H1 (cell line): ENCODE data around the gene GALNT7. TPM values are rescaled to one million over a fixed set of nuclear protein-coding genes. Genes with fewer than 3 reads are reported as not detected.

Experiments
- CTCF ChIA-PET: fragments of 300-600 bp; sonication (Branson Sonifier 250); formaldehyde crosslinking; loops from one replicate; lab custom pipeline; 2021; ENCODE audit not compliant: partially characterized antibody; lab: Charles Lee
- POLR2A ChIA-PET: fragments of 300-600 bp; sonication (Branson Sonifier 250); formaldehyde crosslinking; loops from one replicate; lab custom pipeline; 2021; ENCODE audit warnings: inconsistent platforms; ENCODE audit not compliant: partially characterized antibody; lab: Charles Lee
- DNase-seq, 2 experiments: peaks; one replicate each; pipeline versions ENCODE4 v3.0.0 to v3.0.0-alpha.2; 2010 to 2022; ENCODE audit warnings: low spot score in 2 of 2, low read depth in 1 of 2, mixed read lengths in 1 of 2
- FAIRE-seq: peaks from 2 replicates; lab custom pipeline; 2011; peaks lifted over from hg19 to GRCh38; lab: Jason Lieb, UNC
- H2AFZ ChIP-seq: 2 replicates; pipeline ENCODE4 v1.8.1; 2012; ENCODE audit warnings: low read length, inconsistent platforms
- H2AK5ac ChIP-seq: 2 replicates; pipeline ENCODE4 v1.6.1; 2013; ENCODE audit warnings: low read depth, low read length
- H2BK120ac ChIP-seq: replicated peaks from 2 replicates; pipeline ENCODE3; 2013; ENCODE audit warnings: low read depth, low read length, inconsistent platforms
- H2BK12ac ChIP-seq: 2 replicates; pipeline ENCODE4 v1.6.1; 2013; ENCODE audit warnings: low read depth, low read length
- H2BK15ac ChIP-seq: 2 replicates; pipeline ENCODE4 v1.6.1; 2013; ENCODE audit warnings: low read length
- H2BK20ac ChIP-seq: 2 replicates; pipeline ENCODE4 v1.6.1; 2013; ENCODE audit warnings: low read length
- H2BK5ac ChIP-seq: 2 replicates; pipeline ENCODE4 v1.6.1; 2013; ENCODE audit warnings: low read depth, low read length
- H3K14ac ChIP-seq: 2 replicates; pipeline ENCODE4 v1.6.1; 2013; ENCODE audit warnings: inconsistent platforms; ENCODE audit not compliant: insufficient read length
- H3K18ac ChIP-seq: 2 replicates; pipeline ENCODE4 v1.6.1; 2013; ENCODE audit warnings: low read length; ENCODE audit errors: extremely low read depth
- H3K23ac ChIP-seq: 2 replicates; pipeline ENCODE4 v1.6.1; 2013; ENCODE audit warnings: inconsistent platforms; ENCODE audit not compliant: insufficient read length
- H3K23me2 ChIP-seq: 2 replicates; pipeline ENCODE4 v1.6.1; 2013; ENCODE audit warnings: low read depth, low read length
- H3K27ac ChIP-seq: 2 replicates; pipeline ENCODE4 v1.6.1; 2011; ENCODE audit warnings: low read depth, low read length, inconsistent platforms
- H3K27me3 ChIP-seq, 4 experiments: replicated peaks in 1 of 4; 1 replicate in 1 of 4; 2 replicates in 3 of 4; pipeline versions ENCODE4 v1.6.1 to v1.8.1; 2011 to 2013; ENCODE audit warnings: low read length in 3 of 4, mild to moderate bottlenecking in 3 of 4, inconsistent platforms in 2 of 4, mixed read lengths in 2 of 4, moderate library complexity in 1 of 4; ENCODE audit not compliant: control insufficient read depth in 3 of 4, insufficient read depth in 3 of 4; ENCODE audit errors: extremely low read depth in 1 of 4
- H3K36me3 ChIP-seq, 4 experiments: 2 replicates each; pipeline versions ENCODE4 v1.6.1 to v1.8.1; 2011 to 2013; ENCODE audit warnings: mild to moderate bottlenecking in 4 of 4, low read length in 3 of 4, moderate library complexity in 2 of 4, control low read depth in 1 of 4, inconsistent platforms in 1 of 4; ENCODE audit not compliant: insufficient read depth in 4 of 4, control insufficient read depth in 2 of 4
- H3K4ac ChIP-seq: replicated peaks from 2 replicates; pipeline ENCODE3; 2013; ENCODE audit warnings: low read length, low read depth, mixed read lengths, inconsistent platforms; ENCODE audit not compliant: insufficient read length
- H3K4me1 ChIP-seq, 4 experiments: replicated peaks in 1 of 4; 1 replicate in 1 of 4; 2 replicates in 3 of 4; pipeline versions ENCODE4 v1.6.1 to v1.8.1; 2011 to 2013; ENCODE audit warnings: low read length in 3 of 4, inconsistent platforms in 2 of 4, mixed read lengths in 1 of 4; ENCODE audit not compliant: insufficient read depth in 4 of 4, control insufficient read depth in 3 of 4
- H3K4me2 ChIP-seq, 2 experiments: 2 replicates each; pipeline versions ENCODE4 v1.6.1 to v1.8.1; 2011 to 2013; ENCODE audit warnings: low read depth in 2 of 2, low read length in 2 of 2, control low read depth in 1 of 2, inconsistent platforms in 1 of 2, mild to moderate bottlenecking in 1 of 2; ENCODE audit not compliant: insufficient read depth in 1 of 2
- H3K4me3 ChIP-seq, 4 experiments: fragments of 200-600, 300-600 bp in 1 of 4; sonication (generic), shearing (Covaris generic), sonication (Bioruptor Twin) in 1 of 4; 2 replicates each; pipeline versions ENCODE4 v1.5.1 to v1.8.1; 2011 to 2016; ENCODE audit warnings: low read length in 4 of 4, low read depth in 3 of 4, control low read depth in 2 of 4, inconsistent platforms in 2 of 4, mild to moderate bottlenecking in 2 of 4, mixed read lengths in 1 of 4, moderate library complexity in 1 of 4; ENCODE audit not compliant: insufficient read depth in 2 of 4; ENCODE audit errors: extremely low read depth in 1 of 4
- H3K56ac ChIP-seq: replicated peaks from 2 replicates; pipeline ENCODE3; 2013; ENCODE audit warnings: low read depth, mild to moderate bottlenecking, mixed read lengths, low read length, inconsistent platforms; ENCODE audit not compliant: insufficient read length
- H3K79me1 ChIP-seq: 2 replicates; pipeline ENCODE4 v1.6.1; 2013; ENCODE audit warnings: low read depth, low read length, control low read depth
- H3K79me2 ChIP-seq, 2 experiments: 2 replicates each; pipeline versions ENCODE4 v1.6.1 to v1.8.1; 2012 to 2013; ENCODE audit warnings: low read length in 2 of 2, mild to moderate bottlenecking in 2 of 2, inconsistent platforms in 1 of 2; ENCODE audit not compliant: insufficient read depth in 2 of 2, control insufficient read depth in 1 of 2
- H3K9ac ChIP-seq, 4 experiments: replicated peaks in 1 of 4; 1 replicate in 1 of 4; 2 replicates in 3 of 4; pipeline versions ENCODE4 v1.6.1 to v1.8.1; 2011 to 2013; ENCODE audit warnings: low read depth in 3 of 4, low read length in 3 of 4, control low read depth in 2 of 4, mild to moderate bottlenecking in 2 of 4, moderate library complexity in 2 of 4, inconsistent platforms in 1 of 4; ENCODE audit errors: extremely low read depth in 1 of 4
- H3K9me3 ChIP-seq, 2 experiments: 2 replicates each; pipeline versions ENCODE4 v1.6.1 to v1.8.1; 2012 to 2013; ENCODE audit warnings: mild to moderate bottlenecking in 2 of 2, moderate library complexity in 2 of 2, control low read depth in 1 of 2, inconsistent platforms in 1 of 2, low read depth in 1 of 2, low read length in 1 of 2, mixed read lengths in 1 of 2; ENCODE audit not compliant: insufficient read depth in 2 of 2
- H4K20me1 ChIP-seq, 2 experiments: replicated peaks in 1 of 2; 2 replicates each; pipeline versions ENCODE3 to v1.8.1; 2011 to 2013; ENCODE audit warnings: inconsistent platforms in 2 of 2, low read length in 2 of 2, mild to moderate bottlenecking in 1 of 2; ENCODE audit not compliant: insufficient read depth in 2 of 2, control insufficient read depth in 1 of 2
- H4K5ac ChIP-seq: 2 replicates; pipeline ENCODE4 v1.6.1; 2013; ENCODE audit warnings: low read length, low read depth, mixed read lengths, inconsistent platforms; ENCODE audit not compliant: insufficient read length
- H4K8ac ChIP-seq: 2 replicates; pipeline ENCODE4 v1.8.0; 2013; ENCODE audit warnings: mild to moderate bottlenecking, moderate library complexity, low read length, inconsistent platforms; ENCODE audit not compliant: insufficient read depth; ENCODE audit errors: extremely low read depth
- H4K91ac ChIP-seq: replicated peaks from 2 replicates; pipeline ENCODE3; 2013; ENCODE audit warnings: low read length, mixed read lengths, inconsistent platforms; ENCODE audit not compliant: insufficient read length
- polyA plus RNA-seq, 7 experiments: library from polyadenylated mRNA; depleted of rRNA in 3 of 7; stranded (reverse) in 5 of 7; unstranded in 2 of 7; fragments of >200 nt in 5 of 7; fragments of 200-250 nt in 2 of 7; gene quantifications; 1 replicate in 5 of 7; 2 replicates in 1 of 7; 4 replicates in 1 of 7; pipeline versions ENCODE4 v1.2.1 to v1.2.3, GENCODE V29; 2011 to 2013; ENCODE audit warnings: missing spikeins in 2 of 7, mixed read lengths in 2 of 7
- total RNA-seq: library from RNA; stranded (reverse); fragmentation: NEBNext Ultra II Directional; extraction: Animal tissue kit (Norgen Biotek cat#: 25700); gene quantifications from 2 replicates; pipeline ENCODE4 v1.2.1, GENCODE V29; 2021

The GALNT7 gene
- total and polyA plus RNA-seq, 2 of the 8 experiments (the other 6 are each of a cell fraction or from before 2014, with no cell fraction given), result 22.4 to 85.5 TPM

DNA sequence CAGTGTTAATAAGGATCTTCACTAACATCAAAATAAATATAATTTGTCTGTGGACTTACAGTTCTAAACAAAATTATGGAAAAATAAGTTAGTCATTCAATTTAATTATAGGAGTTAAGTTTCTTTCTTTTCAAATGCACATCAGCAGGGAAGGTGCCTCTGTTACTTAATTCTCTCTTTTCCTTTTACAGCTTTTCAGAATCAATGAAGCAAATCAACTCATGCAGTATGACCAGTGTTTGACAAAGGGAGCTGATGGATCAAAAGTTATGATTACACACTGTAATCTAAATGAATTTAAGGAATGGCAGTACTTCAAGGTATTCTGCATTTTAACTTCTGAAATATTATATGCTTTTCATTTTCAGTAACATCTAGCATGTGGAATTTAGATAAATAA lies 149.6 kb downstream of the GALNT7 start:
- Histone ChIP-seq H3K23ac (no peak overlapping the region), H3K79me2 (no peaks in the 10 kb centered on the region), H4K20me1 (no peaks in the 10 kb centered on the region), H4K91ac (no peak overlapping the region), H3K14ac (no peak overlapping the region), H3K18ac (no peak overlapping the region), H3K4me1 (peaks cover 0 to 4% (median 3%) of the 10 kb centered on the region in 4 experiments; a peak in 4 of 7 replicates), H3K56ac (no peak overlapping the region), H2AK5ac (no peak overlapping the region), H3K27ac (no peak overlapping the region), H3K4ac (no peak overlapping the region), H3K4me3 (peak overlapping the region in 1 of 4 experiments; percentile 29; a peak in 1 of 8 replicates), H3K9me3 (no peaks in the 10 kb centered on the region), H3K79me1 (no peaks in the 10 kb centered on the region), H3K4me2 (peak overlapping the region in 1 of 2 experiments; percentile 51; a peak in 2 of 4 replicates), H3K27me3 (no peaks in the 10 kb centered on the region), H3K36me3 (peaks cover 0 to 50% (median 15%) of the 10 kb centered on the region in 4 experiments; a peak in 5 of 8 replicates), H2BK15ac (no peak overlapping the region), H2BK12ac (no peak overlapping the region), H4K5ac (peak overlapping the region; percentile 78), H2BK20ac (no peak overlapping the region), H2BK5ac (no peak overlapping the region), H4K8ac (no peak overlapping the region), H3K23me2 (no peaks in the 10 kb centered on the region), H3K9ac (no peak overlapping the region), H2BK120ac (no peak overlapping the region), H2AFZ (no peak overlapping the region)
- FAIRE-seq, result no peak
- no peak for DNase-seq
- POLR2A ChIA-PET, result interaction anchor here (1.4 to 11.3 kb wide), 2 partner anchors 11 to 16 kb away, joined by 3 to 91 read pairs; partner anchors contain the start of gene HMGB2
- CTCF ChIA-PET, result interaction anchor here (0.5 to 4.9 kb wide), 10 partner anchors 11 to 680 kb away, joined by 3 to 38 read pairs (median 4); partner anchors contain the start of gene HMGB2
